SK-N-SH (cell line): ENCODE measurements around the gene SNRNP35.

Source experiments
- CTCF ChIP-seq: fragments of 200-600 bp; sonication (generic); IDR thresholded peaks from 2 replicates; pipeline ENCODE4 v1.6.1; 2017; ENCODE audit warnings: antibody characterized with exemption, mild to moderate bottlenecking, moderate library complexity
- EP300 ChIP-seq, 2 experiments: IDR thresholded peaks; 2 replicates each; pipeline versions ENCODE4 v1.4.0 to v1.6.1; 2012; ENCODE audit warnings: borderline replicate concordance in 1 of 2, low read depth in 1 of 2, low read length in 1 of 2
- POLR2AphosphoS5 ChIP-seq: IDR thresholded peaks from 2 replicates; pipeline ENCODE4 v1.6.1; 2012; ENCODE audit warnings: low read depth, low read length
- RCOR1 ChIP-seq: fragments of 150-350 bp; IDR thresholded peaks from 2 replicates; pipeline ENCODE4 v1.6.1; 2017; ENCODE audit warnings: antibody characterized with exemption, low read length
- REST ChIP-seq: IDR thresholded peaks from 2 replicates; pipeline ENCODE4 v1.6.1; 2012; ENCODE audit warnings: mild to moderate bottlenecking, low read depth, low read length, moderate library complexity
- RFX5 ChIP-seq: IDR thresholded peaks from 2 replicates; pipeline ENCODE4 v1.6.1; 2012; ENCODE audit warnings: mild to moderate bottlenecking, improper control_type of control experiment, low read length
- RXRA ChIP-seq: IDR thresholded peaks from 2 replicates; pipeline ENCODE4 v1.4.0; 2012; ENCODE audit warnings: low read depth, mild to moderate bottlenecking, borderline replicate concordance
- SIN3A ChIP-seq: IDR thresholded peaks from 2 replicates; pipeline ENCODE4 v1.6.1; 2012; ENCODE audit warnings: low read depth, mild to moderate bottlenecking, low read length, moderate library complexity, borderline replicate concordance
- TAF1 ChIP-seq: IDR thresholded peaks from 2 replicates; pipeline ENCODE4 v1.6.1; 2012; ENCODE audit warnings: low read depth, mild to moderate bottlenecking, low read length, moderate library complexity, borderline replicate concordance
- USF2 ChIP-seq: fragments of 150-350 bp; IDR thresholded peaks from 2 replicates; pipeline ENCODE4 v1.6.1; 2017; ENCODE audit warnings: antibody characterized with exemption, low read length, low read depth, borderline replicate concordance
- YY1 ChIP-seq: IDR thresholded peaks from 2 replicates; pipeline ENCODE4 v1.4.0; 2012; ENCODE audit warnings: low read depth, mild to moderate bottlenecking

- TF ChIP-seq CTCF, result no peak
- TF ChIP-seq EP300 (IDR thresholded peaks at IDR 0.05; ENCODE audit: borderline replicate concordance in 1 of 2, low read depth in 1 of 2, low read length in 1 of 2), result no peak
- no peak for TF ChIP-seq USF2
- TF ChIP-seq REST, result no peak
- no peak for TF ChIP-seq RFX5
- TF ChIP-seq TAF1, result no peak
- no peak for TF ChIP-seq RXRA
- TF ChIP-seq POLR2AphosphoS5, result no peak
- no peak for TF ChIP-seq RCOR1
- no peak for TF ChIP-seq SIN3A
- no peak for TF ChIP-seq YY1
Observed at GRCh38 chr12:123435636-123436016, 22.3 kb upstream of the SNRNP35 start.
